Fibroblast of pulmonary artery (primary cell): ENCODE measurements around the gene VPREB3.

Experiments used
- DNase-seq: peaks from one replicate; pipeline ENCODE4 v3.0.0-alpha.2; 2010; ENCODE audit warnings: low read depth
- H3K4me3 ChIP-seq: replicated peaks from 2 replicates; pipeline ENCODE4 v1.5.1; 2011; ENCODE audit warnings: low read depth, mild to moderate bottlenecking, control low read depth, low read length, moderate library complexity
- TF ChIP-seq, protein P1 (sequence below): IDR thresholded peaks from 2 replicates; pipeline ENCODE4 v1.5.1; 2011; ENCODE audit warnings: mild to moderate bottlenecking, control low read depth, low read length, inconsistent platforms; ENCODE audit errors: missing control alignments

VPREB3 gene

DNA sequence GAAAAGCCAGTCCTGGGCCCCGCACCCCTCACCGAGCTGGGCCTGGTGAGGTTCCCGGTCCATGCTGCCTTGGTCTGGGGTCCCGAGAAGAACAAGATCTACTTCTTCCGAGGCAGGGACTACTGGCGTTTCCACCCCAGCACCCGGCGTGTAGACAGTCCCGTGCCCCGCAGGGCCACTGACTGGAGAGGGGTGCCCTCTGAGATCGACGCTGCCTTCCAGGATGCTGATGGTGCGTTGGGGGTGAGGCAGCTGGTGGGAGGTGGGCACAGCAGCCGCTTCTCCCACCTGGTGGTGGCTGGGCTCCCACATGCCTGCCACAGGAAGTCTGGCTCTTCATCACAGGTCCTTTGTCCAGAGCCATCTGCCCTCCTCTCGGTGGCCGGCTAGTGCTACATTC, 28.0 kb upstream of the VPREB3 start:
- DNase-seq, result no peak
- TF ChIP-seq, protein P1, sequence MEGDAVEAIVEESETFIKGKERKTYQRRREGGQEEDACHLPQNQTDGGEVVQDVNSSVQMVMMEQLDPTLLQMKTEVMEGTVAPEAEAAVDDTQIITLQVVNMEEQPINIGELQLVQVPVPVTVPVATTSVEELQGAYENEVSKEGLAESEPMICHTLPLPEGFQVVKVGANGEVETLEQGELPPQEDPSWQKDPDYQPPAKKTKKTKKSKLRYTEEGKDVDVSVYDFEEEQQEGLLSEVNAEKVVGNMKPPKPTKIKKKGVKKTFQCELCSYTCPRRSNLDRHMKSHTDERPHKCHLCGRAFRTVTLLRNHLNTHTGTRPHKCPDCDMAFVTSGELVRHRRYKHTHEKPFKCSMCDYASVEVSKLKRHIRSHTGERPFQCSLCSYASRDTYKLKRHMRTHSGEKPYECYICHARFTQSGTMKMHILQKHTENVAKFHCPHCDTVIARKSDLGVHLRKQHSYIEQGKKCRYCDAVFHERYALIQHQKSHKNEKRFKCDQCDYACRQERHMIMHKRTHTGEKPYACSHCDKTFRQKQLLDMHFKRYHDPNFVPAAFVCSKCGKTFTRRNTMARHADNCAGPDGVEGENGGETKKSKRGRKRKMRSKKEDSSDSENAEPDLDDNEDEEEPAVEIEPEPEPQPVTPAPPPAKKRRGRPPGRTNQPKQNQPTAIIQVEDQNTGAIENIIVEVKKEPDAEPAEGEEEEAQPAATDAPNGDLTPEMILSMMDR, result no peak
- no peak overlapping the region for H3K4me3 ChIP-seq

DNA sequence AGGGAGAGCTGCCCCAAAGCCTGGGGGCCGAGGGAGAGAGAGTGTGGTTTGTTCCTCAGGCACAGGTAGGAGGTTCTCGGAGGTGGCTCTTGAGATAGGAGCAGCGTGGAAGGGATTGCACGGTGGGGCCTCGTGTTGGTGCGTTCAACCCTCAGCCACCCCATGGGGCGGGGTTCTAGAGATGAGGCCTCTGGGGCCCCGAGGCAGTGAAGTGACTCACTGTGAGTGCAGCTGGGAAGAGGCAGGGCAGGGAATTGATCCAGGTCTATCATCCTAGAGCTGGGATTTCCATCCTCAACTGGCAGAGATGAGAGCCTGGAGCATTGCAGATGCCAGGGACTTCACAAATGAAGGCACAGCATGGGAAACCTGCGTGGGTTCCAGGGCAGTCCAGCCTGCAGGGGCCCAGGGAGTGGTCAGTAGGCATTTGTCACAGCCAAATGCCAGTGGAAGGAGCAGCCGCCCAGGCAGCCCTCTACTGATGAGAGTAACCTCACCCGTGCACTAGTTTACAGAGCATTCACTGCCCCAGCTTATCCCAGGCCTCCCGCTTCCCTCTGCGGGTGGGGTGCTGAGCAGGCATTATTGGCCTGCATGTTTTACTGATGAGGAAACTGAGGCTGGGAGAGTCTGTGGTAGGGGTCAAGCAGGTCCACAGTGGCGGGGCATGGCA, 27.4 kb upstream of the VPREB3 start:
- TF ChIP-seq, protein P1, result no peak
- DNase-seq, result no peak
- no peak overlapping the region for H3K4me3 ChIP-seq

DNA sequence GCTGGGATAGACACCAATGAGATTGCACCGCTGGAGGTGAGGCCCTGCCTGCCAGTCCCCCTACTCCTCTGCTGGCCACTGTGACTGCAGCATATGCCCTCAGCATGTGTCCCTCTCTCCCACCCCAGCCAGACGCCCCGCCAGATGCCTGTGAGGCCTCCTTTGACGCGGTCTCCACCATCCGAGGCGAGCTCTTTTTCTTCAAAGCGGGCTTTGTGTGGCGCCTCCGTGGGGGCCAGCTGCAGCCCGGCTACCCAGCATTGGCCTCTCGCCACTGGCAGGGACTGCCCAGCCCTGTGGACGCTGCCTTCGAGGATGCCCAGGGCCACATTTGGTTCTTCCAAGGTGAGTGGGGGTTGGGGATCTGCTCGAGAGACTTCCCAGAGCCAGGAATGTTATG, 26.8 kb upstream of the VPREB3 start:
- TF ChIP-seq, protein P1, result no peak
- no peak overlapping the region for H3K4me3 ChIP-seq
- no peak for DNase-seq

DNA sequence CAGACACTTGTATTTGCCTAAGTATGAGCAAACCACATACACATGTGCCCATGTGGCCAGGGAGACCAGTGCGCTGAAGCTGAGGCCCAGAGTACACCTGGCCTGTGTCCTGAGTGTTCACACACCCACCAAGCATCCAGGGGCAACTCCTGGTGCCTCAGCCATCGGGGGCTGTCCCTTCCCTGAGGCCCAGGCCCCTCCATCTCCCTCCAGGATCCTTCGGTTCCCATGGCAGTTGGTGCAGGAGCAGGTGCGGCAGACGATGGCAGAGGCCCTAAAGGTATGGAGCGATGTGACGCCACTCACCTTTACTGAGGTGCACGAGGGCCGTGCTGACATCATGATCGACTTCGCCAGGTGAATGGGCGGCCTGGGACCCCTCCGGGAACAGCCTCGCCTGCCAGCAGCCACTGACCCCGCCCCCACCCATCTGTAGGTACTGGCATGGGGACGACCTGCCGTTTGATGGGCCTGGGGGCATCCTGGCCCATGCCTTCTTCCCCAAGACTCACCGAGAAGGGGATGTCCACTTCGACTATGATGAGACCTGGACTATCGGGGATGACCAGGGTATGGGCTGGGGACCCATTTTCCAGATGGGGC, 26.0 kb upstream of the VPREB3 start:
- no peak overlapping the region for H3K4me3 ChIP-seq
- TF ChIP-seq, protein P1, result no peak
- DNase-seq, result no peak

DNA sequence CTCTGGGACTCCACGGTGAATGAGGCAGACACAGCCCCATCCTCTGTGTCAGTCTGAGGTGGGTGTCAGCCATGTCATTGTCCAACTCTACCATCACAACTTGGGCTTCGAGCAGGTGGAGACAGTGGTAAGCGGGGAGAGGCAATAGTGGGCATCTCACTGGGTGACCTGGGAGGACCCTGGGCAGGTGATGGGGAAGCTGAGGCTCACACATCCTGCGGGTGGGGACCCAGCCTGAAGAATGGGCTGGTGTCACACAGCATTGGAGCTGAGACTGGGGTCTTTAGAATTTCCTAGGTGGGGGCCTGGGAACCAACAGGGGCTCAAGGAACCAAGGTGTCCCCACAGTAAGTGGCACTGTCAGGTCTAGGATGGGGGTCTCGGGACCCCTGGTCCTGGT, 25.5 kb upstream of the VPREB3 start:
- H3K4me3 ChIP-seq, result no peak overlapping the region
- TF ChIP-seq, protein P1, result no peak
- no peak for DNase-seq

DNA sequence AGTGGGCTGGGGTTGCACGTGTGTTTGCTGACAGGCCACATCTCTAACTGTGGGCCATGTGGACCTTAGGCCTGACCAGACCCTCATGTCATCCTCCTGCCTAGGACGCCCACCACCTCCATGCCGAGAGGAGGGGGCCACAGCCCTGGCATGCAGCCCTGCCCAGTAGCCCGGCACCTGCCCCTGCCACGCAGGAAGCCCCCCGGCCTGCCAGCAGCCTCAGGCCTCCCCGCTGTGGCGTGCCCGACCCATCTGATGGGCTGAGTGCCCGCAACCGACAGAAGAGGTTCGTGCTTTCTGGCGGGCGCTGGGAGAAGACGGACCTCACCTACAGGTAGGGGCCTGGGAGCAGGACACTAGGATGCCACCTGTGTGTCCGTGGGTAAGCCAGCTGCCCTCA, 24.9 kb upstream of the VPREB3 start:
- no peak for DNase-seq
- TF ChIP-seq, protein P1, result no peak
- H3K4me3 ChIP-seq, result no peak overlapping the region

DNA sequence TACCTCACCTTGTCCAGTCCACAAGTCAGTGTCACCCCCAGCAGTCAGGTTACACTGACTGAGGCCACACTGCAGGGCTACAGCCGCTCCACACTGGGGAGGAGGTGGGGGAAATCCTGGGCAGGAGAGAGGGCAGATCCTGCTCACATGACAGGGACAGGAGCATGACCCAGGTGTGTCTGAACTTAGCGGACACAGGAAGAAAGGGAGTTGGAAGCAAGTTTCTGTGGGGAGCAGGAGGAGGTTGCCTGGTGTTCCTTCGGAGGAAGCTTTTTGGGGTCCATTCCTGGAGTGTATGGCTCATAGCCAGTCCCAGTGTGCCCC, 24.3 kb upstream of the VPREB3 start:
- no peak for DNase-seq
- TF ChIP-seq, protein P1, result no peak
- H3K4me3 ChIP-seq, result no peak overlapping the region
